GM18505 (cell line): ENCODE results near the gene TSC22D2.

Experiments
- ATAC-seq: cut with Tn5 transposase; IDR thresholded peaks from one replicate; pipeline ENCODE4 v1.9.1; 2021; ENCODE audit not compliant: unreplicated experiment
- POLR2A ChIP-seq: IDR thresholded peaks from 4 replicates; pipeline ENCODE4 v1.6.1; 2011; ENCODE audit warnings: borderline replicate concordance; ENCODE audit not compliant: insufficient read depth, insufficient read length; ENCODE audit errors: extremely low read depth

Gene TSC22D2

GRCh38 chr3:150396491-150396890, 11.6 kb upstream of the TSC22D2 start:
- ATAC-seq: no peak
- TF ChIP-seq POLR2A: no peak

GRCh38 chr3:150396956-150397550, 11.0 kb upstream of the TSC22D2 start:
- ATAC-seq: no peak
- TF ChIP-seq POLR2A: no peak

DNA sequence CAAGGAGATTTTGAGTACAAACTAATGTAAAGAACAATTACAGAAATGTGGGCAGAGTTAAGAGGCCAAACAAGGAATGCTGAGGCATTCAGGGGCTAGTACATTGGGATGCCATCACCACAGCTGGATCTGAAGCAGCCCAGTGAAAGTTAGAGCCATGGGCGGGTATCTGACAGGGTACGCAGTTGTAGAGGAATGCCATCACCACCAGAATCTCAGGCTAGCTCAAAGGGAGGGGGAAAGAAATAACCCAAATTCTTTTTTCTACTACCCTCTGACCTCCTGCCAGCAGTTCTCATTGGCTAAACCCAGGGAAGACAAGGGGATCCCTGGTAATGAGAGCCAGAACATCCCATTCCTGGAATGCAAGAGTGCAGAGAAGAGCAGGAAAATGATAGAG, 9.0 kb upstream of the TSC22D2 start:
- no peak for ATAC-seq

GRCh38 chr3:150401285-150401684, 6.8 kb upstream of the TSC22D2 start:
- no peak for TF ChIP-seq POLR2A
- ATAC-seq: no peak

More for the DNA sequence above, 9.0 kb upstream of the TSC22D2 start:
- no peak for TF ChIP-seq POLR2A

DNA sequence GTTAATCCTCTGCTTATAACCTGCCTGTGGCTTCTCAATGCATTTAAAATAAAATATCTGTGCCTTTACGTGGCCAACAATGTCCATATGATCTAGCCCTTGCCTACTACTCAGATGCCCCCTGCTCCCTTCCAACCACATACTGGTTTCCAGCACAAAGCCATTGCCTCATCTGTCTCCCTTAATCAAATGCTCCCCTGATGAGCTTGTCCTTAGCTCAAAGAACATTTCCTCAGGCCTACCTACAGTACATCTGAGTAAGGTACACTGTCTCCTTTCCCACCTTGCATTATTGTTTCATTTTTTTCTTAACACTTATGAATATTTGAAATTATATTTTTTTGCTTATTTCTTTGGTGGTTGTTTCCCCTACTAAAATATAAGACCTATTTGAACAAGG, 5.9 kb upstream of the TSC22D2 start:
- TF ChIP-seq POLR2A: no peak
- no peak for ATAC-seq

DNA sequence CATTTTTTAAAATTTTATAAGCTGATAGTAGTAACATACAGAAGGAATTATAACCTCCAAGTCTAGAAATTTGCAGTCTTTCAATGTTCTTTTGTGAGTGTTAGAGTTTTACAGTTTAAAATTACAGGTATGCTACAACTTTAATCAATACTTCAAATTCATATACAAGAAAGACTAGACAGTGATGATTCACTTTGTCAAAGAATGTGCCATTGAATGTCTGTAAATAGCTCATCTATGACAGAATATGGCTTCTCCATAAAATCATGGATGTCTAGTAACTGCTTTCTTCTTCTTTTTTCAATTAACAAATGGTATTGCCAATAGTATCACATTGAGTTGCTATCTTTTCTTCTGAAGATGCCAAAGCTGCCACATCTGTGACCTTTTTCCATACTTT, 4.1 kb upstream of the TSC22D2 start:
- ATAC-seq: no peak
- TF ChIP-seq POLR2A: no peak

DNA sequence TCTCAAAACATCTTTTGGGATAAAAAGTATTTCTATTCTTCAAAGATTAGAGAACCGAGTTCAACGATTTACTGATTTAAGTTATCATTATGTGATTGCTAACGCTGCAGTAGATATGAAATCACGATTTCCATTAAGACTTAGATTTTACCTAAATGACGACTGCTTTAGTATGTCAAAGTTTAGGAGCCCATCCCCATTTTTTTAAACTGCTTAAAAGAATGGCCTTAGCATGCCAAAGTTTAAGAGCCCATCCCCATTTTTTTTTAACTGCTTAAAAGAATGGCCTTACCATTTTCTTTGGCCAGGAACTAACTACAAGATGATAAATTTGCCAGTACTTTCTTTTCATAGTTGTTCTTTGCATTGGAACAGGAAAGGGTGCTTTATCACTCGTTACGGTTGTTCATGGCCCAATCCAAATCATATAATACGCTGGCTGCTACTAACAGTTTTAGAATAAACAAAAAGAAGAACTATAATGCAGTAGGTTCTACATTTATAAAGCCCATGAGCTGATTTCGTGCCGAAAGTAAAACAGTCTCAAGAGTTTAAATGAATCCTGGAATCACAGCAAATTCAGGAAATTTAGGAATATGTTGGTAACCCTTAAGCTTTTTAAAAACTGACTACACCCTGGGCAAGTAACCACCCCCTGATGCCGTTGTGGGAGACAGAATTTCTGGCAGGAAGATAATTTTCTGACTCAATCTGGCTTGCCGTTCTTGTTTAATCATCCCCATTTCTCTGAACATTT, 869 bp upstream of the TSC22D2 start:
- no peak for ATAC-seq
- no peak for TF ChIP-seq POLR2A

DNA sequence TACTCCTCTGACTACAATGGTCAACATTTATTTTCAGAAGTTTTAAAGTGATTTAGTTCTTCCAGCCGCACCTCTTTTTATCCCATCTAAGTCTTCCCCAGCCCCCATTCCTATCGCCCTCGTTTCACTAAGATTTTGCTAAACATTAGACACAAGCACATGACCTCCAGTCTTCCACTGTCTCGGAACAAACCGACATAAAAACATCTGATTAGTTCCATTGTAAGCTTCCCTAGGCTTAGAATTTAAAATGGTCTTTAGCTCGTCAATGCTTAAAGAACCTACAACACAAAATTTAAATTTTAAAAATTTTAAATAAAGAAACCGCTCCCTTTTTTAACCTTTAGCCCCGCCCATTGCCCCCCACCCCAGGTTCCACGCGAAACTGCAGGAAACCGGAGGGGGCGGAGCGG, 284 bp upstream of the TSC22D2 start:
- TF ChIP-seq POLR2A: no peak
- ATAC-seq: peak; percentile 2

GRCh38 chr3:150409125-150409511, 1.0 kb downstream of the TSC22D2 start:
- peak; percentile 0 for ATAC-seq
- no peak for TF ChIP-seq POLR2A

DNA sequence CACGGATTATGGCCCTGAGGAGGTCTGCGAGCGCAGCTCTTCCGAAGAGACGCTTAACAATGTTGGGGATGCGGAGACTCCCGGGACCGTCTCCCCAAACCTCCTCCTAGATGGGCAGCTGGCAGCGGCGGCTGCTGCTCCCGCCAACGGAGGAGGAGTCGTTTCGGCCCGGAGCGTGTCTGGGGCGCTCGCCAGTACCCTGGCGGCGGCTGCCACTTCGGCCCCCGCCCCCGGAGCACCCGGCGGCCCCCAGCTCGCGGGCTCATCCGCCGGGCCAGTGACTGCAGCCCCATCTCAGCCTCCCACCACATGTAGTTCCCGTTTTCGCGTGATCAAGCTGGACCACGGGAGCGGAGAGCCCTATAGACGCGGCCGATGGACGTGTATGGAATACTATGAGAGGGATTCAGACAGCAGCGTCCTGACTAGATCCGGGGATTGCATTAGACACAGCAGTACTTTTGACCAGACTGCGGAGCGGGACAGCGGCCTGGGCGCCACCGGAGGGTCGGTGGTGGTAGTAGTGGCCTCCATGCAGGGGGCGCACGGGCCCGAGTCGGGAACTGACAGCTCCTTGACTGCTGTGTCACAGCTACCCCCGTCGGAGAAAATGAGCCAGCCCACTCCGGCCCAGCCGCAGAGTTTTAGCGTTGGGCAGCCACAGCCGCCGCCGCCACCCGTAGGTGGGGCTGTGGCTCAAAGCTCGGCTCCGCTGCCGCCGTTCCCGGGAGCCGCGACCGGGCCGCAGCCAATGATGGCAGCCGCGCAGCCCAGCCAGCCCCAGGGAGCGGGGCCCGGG, 1.6 kb downstream of the TSC22D2 start:
- peak; percentile 53 for TF ChIP-seq POLR2A
- ATAC-seq: peak; percentile 30

GRCh38 chr3:150410311-150411105, 2.4 kb downstream of the TSC22D2 start:
- peak; percentile 28 for TF ChIP-seq POLR2A
- ATAC-seq: no peak

GRCh38 chr3:150411106-150411460, 3.0 kb downstream of the TSC22D2 start:
- ATAC-seq: no peak

DNA sequence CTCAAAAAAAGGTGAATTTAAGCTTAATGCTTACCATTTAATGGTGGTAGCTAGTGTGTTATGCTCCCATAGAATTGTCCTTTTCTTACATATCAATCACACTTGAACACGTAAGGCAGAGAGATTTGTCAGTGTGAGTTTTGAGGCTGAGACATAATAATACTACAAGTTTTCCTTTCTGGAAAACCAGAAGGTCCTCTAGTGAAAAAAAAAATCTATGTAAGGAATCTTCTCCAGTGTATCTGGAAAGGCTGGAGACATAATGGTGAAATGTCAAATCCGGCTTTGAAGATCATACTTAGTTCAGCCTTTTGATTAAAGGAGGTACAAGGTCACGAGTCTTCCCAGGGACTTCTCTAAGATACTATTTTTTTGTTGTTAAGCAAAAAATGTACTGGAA, 3.4 kb downstream of the TSC22D2 start:
- TF ChIP-seq POLR2A: no peak
- no peak for ATAC-seq

More at GRCh38 chr3:150411106-150411460, 3.0 kb downstream of the TSC22D2 start:
- TF ChIP-seq POLR2A: no peak

- ATAC-seq: no peak
Observed at GRCh38 chr3:150411976-150412375, 3.9 kb downstream of the TSC22D2 start.

More at GRCh38 chr3:150411976-150412375, 3.9 kb downstream of the TSC22D2 start:
- TF ChIP-seq POLR2A: no peak
